Vagina (tissue), 2 donors: ENCODE results near the gene HELZ. TPM values are rescaled to one million over a fixed set of nuclear protein-coding genes. Genes with fewer than 3 reads are reported as not detected.

Source experiments
- DNase-seq, 2 donors: peaks; one replicate each; pipeline ENCODE4 v3.0.0-alpha.2; 2017; ENCODE audit errors: extremely low spot score in 2 of 2
- H3K27ac ChIP-seq: fragments of 200-600 bp; sonication (generic); one replicate; pipeline ENCODE4 v1.5.1; 2019
- H3K27me3 ChIP-seq: fragments of 200-600 bp; sonication (generic); one replicate; pipeline ENCODE4 v1.5.1; 2019
- H3K36me3 ChIP-seq, 2 donors: fragments of 200-600 bp; sonication (generic); one replicate each; pipeline ENCODE4 v1.5.1; 2017 to 2019
- H3K4me1 ChIP-seq: fragments of 200-600 bp; sonication (generic); one replicate; pipeline ENCODE4 v1.5.1; 2019
- H3K4me3 ChIP-seq, 2 donors: fragments of 200-600 bp; sonication (generic); 1 replicate in 1 of 2; 2 replicates in 1 of 2; pipeline ENCODE4 v1.5.1; 2016 to 2019
- H3K9me3 ChIP-seq: fragments of 200-600 bp; sonication (generic); one replicate; pipeline ENCODE4 v1.5.1; 2019
- POLR2A ChIP-seq, 2 donors: fragments of 450-650 bp; IDR thresholded peaks; one replicate each; pipeline ENCODE4 v1.6.1; 2017; ENCODE audit warnings: antibody characterized with exemption in 2 of 2, mild to moderate bottlenecking in 2 of 2, moderate library complexity in 2 of 2
- POLR2AphosphoS5 ChIP-seq, 2 donors: sonication (generic); formaldehyde crosslinking; IDR thresholded peaks; one replicate each; pipeline ENCODE4 v1.9.0; 2017; ENCODE audit warnings: antibody characterized with exemption in 2 of 2, mild to moderate bottlenecking in 2 of 2, low read depth in 1 of 2; ENCODE audit not compliant: insufficient read depth in 1 of 2
- intact Hi-C: fragments of 100-400 bp; cut with DNase I; formaldehyde crosslinking; loops from one replicate; pipeline ENCODE4 v1.15.1; 2023
- total RNA-seq: library from RNA; depleted of rRNA; stranded (reverse); fragments of >200 nt; gene quantifications from one replicate; pipeline ENCODE4 v1.2.3, GENCODE V29; 2016
- TF ChIP-seq, protein P1 (sequence below), 3 experiments: fragments of 450-650 bp in 2 of 3; fragments of 200-600 bp in 1 of 3; sonication (generic) in 1 of 3; IDR thresholded peaks; one replicate each; pipeline ENCODE4 v1.5.1; 2017 to 2019; ENCODE audit warnings: antibody characterized with exemption in 3 of 3, mild to moderate bottlenecking in 2 of 3, moderate library complexity in 2 of 3

Gene HELZ
- total RNA-seq, 1 donor from 2014 or later: 31.4 TPM

DNA sequence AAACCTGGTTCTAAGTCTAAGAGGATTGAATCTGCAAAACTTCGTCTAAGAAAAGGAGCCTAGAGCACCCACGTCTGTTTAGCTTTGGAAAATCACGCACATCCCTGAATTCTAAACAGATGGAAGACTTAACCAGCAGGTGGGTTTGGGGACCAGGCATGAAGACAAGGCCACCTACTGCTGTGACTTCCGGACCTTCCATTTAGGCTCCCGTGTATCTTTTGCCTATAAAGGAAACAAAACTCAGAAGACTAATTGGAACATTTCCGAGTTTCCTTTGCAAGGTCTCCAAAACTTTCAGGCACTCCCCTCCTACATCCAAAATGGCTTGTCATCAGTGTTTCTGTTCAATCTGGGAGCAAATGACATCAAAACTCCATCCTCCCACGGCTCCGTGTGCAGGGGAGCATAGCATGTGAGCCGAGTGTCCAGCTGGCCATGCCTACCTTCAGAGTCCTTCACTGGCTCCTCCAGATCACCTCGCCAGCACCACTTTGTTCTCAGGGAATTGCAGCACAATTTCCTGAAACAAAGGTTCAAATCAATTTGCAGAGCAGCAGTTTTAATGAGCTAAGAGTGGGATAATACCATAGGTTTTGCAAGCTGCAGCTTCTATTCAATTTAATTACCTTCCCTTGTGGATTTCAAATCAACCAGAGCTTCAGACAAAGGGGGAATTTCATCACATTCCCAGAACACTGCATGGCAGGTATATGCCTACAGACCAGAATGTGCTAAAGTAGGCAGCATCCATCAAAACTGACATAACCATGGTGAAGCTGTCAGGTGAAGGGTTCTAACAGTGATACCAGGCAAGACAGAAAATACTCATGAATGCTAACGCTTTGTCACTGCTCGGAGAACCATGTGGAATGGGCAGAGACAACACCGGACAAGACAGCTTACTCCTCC is 177.2 kb downstream of the HELZ start:
- H3K9me3 ChIP-seq: no peaks in the 10 kb centered on the region
- TF ChIP-seq, protein P1, sequence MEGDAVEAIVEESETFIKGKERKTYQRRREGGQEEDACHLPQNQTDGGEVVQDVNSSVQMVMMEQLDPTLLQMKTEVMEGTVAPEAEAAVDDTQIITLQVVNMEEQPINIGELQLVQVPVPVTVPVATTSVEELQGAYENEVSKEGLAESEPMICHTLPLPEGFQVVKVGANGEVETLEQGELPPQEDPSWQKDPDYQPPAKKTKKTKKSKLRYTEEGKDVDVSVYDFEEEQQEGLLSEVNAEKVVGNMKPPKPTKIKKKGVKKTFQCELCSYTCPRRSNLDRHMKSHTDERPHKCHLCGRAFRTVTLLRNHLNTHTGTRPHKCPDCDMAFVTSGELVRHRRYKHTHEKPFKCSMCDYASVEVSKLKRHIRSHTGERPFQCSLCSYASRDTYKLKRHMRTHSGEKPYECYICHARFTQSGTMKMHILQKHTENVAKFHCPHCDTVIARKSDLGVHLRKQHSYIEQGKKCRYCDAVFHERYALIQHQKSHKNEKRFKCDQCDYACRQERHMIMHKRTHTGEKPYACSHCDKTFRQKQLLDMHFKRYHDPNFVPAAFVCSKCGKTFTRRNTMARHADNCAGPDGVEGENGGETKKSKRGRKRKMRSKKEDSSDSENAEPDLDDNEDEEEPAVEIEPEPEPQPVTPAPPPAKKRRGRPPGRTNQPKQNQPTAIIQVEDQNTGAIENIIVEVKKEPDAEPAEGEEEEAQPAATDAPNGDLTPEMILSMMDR (IDR thresholded peaks at IDR 0.05): no peak
- TF ChIP-seq POLR2A (IDR thresholded peaks at IDR 0.05) (no peak), POLR2AphosphoS5 (IDR thresholded peaks at IDR 0.05; ENCODE audit: insufficient read depth in 1 of 2, low read depth in 1 of 2) (no peak)
- no peak overlapping the region for H3K4me3 ChIP-seq
- no peak overlapping the region for H3K27ac ChIP-seq
- intact Hi-C loops: no loop called here
- H3K27me3 ChIP-seq: no peaks in the 10 kb centered on the region
- DNase-seq: no peak
- no peaks in the 10 kb centered on the region for H3K4me1 ChIP-seq
- no peaks in the 10 kb centered on the region for H3K36me3 ChIP-seq

DNA sequence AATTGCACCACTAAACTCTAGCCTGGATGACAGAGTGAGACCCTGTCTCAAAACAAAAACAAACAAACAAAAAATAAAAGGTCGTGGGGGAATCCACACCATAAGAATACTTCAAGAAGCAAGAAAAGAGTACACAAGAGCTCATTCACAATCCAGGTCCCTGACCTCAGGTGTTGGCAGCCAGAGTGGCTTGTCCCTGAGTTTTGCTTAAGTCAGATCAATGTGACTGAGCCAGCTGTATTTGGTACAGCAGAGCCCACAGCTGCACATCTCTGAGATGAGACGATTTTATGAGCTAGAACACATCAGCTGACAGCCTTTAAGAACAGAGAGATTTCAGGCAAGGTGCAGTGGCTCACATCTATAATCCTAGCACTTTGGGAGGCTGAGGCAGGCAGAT is 178.3 kb downstream of the HELZ start:
- no peak for TF ChIP-seq POLR2A (IDR thresholded peaks at IDR 0.05)
- no peak for TF ChIP-seq POLR2AphosphoS5 (IDR thresholded peaks at IDR 0.05; ENCODE audit: insufficient read depth in 1 of 2, low read depth in 1 of 2)
- TF ChIP-seq, protein P1 (IDR thresholded peaks at IDR 0.05): no peak
- intact Hi-C loops: no loop called here
- no peaks in the 10 kb centered on the region for H3K9me3 ChIP-seq
- H3K27ac ChIP-seq: no peak overlapping the region
- H3K27me3 ChIP-seq: no peaks in the 10 kb centered on the region
- H3K4me3 ChIP-seq: no peak overlapping the region
- DNase-seq: no peak
- no peaks in the 10 kb centered on the region for H3K36me3 ChIP-seq
- no peaks in the 10 kb centered on the region for H3K4me1 ChIP-seq

DNA sequence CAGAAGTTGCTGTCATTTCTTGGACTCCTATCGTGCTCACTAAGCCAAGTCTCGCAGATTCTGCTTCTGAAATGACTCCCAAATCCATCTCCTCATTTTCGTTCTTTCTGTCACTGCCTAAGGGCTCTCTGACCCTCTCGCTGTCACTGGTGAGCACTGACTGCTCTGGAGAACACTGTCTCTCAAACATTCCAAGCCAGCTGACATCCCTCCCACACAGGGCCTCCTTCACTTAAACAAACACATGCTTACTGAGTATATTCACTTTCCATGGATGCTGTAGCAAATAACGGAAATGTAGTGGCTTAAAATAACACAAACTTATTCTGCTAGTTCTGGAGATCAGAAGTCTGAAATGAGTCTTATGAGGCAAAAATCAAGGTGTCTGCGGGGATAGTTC is 181.9 kb downstream of the HELZ start:
- peak in 1 of 2 donors; percentile 25 for DNase-seq
- Histone ChIP-seq H3K9me3 (no peaks in the 10 kb centered on the region), H3K27ac (no peak overlapping the region), H3K27me3 (no peaks in the 10 kb centered on the region), H3K4me3 (no peak overlapping the region), H3K4me1 (no peaks in the 10 kb centered on the region), H3K36me3 (no peaks in the 10 kb centered on the region)
- intact Hi-C loops: no loop called here
- TF ChIP-seq POLR2A (IDR thresholded peaks at IDR 0.05) (no peak), POLR2AphosphoS5 (IDR thresholded peaks at IDR 0.05; ENCODE audit: insufficient read depth in 1 of 2, low read depth in 1 of 2) (no peak)
- TF ChIP-seq, protein P1 (IDR thresholded peaks at IDR 0.05): no peak

DNA sequence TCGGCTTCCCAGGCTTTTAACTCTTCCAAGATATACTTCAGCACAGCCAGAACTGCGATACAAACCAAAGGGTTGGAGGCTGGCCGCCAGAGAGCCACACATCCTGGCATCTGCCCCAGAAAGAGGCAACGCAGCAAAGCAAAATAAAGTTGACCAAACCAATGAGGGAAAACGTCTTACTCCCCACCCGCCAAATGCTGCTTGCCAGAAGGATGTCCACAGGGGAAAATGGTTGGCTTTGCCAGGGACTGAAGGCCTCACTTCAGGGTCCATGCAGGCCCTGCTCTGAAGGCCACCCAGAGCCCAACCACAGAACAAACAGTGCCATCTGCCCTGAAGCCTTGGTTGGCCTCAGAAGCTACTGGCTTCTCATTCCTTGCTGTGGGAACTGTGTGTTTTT is 185.6 kb downstream of the HELZ start:
- Histone ChIP-seq H3K27ac (no peak overlapping the region), H3K4me3 (no peak overlapping the region), H3K9me3 (no peaks in the 10 kb centered on the region), H3K36me3 (no peaks in the 10 kb centered on the region), H3K27me3 (no peaks in the 10 kb centered on the region), H3K4me1 (no peaks in the 10 kb centered on the region)
- peak in 1 of 2 donors; percentile 49 for DNase-seq
- intact Hi-C loops: no loop called here
- TF ChIP-seq POLR2A (IDR thresholded peaks at IDR 0.05) (no peak), POLR2AphosphoS5 (IDR thresholded peaks at IDR 0.05; ENCODE audit: insufficient read depth in 1 of 2, low read depth in 1 of 2) (no peak)
- TF ChIP-seq, protein P1 (IDR thresholded peaks at IDR 0.05): no peak

DNA sequence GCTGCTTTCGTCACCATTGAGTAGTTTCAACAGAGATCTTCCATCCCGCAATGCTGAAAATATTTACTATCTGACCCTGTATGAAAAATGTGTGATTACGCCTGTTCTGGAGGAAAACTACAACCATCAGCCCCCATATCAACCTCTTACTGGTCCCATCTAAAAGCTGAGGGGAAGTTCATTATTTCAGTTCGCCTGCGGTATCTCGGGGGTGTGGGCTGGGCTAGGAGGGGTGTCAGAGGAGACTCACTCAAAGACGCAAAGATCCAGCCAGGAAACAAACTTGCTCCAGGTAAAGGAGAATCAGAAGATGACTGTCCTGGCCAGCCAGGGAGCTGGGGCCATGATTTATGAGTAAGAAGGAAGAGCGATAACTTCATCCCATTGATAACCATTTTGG is 187.0 kb downstream of the HELZ start:
- peak in 1 of 2 donors; percentile 7 for DNase-seq
- Histone ChIP-seq H3K27me3 (no peaks in the 10 kb centered on the region), H3K9me3 (no peaks in the 10 kb centered on the region), H3K4me3 (no peak overlapping the region), H3K36me3 (no peaks in the 10 kb centered on the region), H3K4me1 (no peaks in the 10 kb centered on the region), H3K27ac (no peak overlapping the region)
- intact Hi-C loops: no loop called here
- TF ChIP-seq, protein P1 (IDR thresholded peaks at IDR 0.05): no peak
- no peak for TF ChIP-seq POLR2AphosphoS5 (IDR thresholded peaks at IDR 0.05; ENCODE audit: insufficient read depth in 1 of 2, low read depth in 1 of 2)
